Endothelial cell of umbilical vein (primary cell): ENCODE data around the gene DDRGK1. TPM values are rescaled to one million over a fixed set of nuclear protein-coding genes. Genes with fewer than 3 reads are reported as not detected.

Source experiments
- BruUV-seq: library from RNA; stranded (reverse); fragments of 400-500 nt; replicated peaks from 2 replicates; lab custom pipeline; 2021; lab: Mats Ljungman, UMichigan
- CTCF ChIA-PET: fragments of 300-600, 350-600 bp; sonication (Branson Sonifier 250); formaldehyde crosslinking; loops from one replicate; lab custom pipeline; 2021; ENCODE audit warnings: antibody characterized with exemption, inconsistent platforms; lab: Charles Lee
- POLR2A ChIA-PET: fragments of 300-600, 350-600 bp; sonication (Branson Sonifier 250); formaldehyde crosslinking; loops from one replicate; lab custom pipeline; 2021; ENCODE audit warnings: antibody characterized with exemption, inconsistent platforms; lab: Charles Lee
- DNase-seq: peaks from one replicate; pipeline ENCODE4 v3.0.0-alpha.2; 2011; ENCODE audit warnings: low read depth, low spot score
- FAIRE-seq: peaks from 2 replicates; lab custom pipeline; 2011; peaks lifted over from hg19 to GRCh38; lab: Jason Lieb, UNC
- H2AFZ ChIP-seq: 2 replicates; pipeline ENCODE4 v1.6.0; 2012; ENCODE audit warnings: low read depth, low read length, control low read depth, inconsistent platforms
- H3K27ac ChIP-seq: 2 replicates; pipeline ENCODE4 v1.5.1; 2011; ENCODE audit warnings: low read depth, mild to moderate bottlenecking, control low read depth, low read length, moderate library complexity; ENCODE audit not compliant: insufficient read depth
- H3K27me3 ChIP-seq, 2 experiments: 2 replicates each; pipeline versions ENCODE4 v1.6.0 to v1.6.1; 2011; ENCODE audit warnings: low read length in 2 of 2, mixed read lengths in 1 of 2; ENCODE audit not compliant: control insufficient read depth in 2 of 2, insufficient read depth in 2 of 2
- H3K36me3 ChIP-seq, 2 experiments: 2 replicates in 1 of 2; 3 replicates in 1 of 2; pipeline ENCODE4 v1.5.1; 2011; ENCODE audit warnings: low read length in 2 of 2, mild to moderate bottlenecking in 1 of 2, moderate library complexity in 1 of 2; ENCODE audit not compliant: control insufficient read depth in 2 of 2, insufficient read depth in 2 of 2; ENCODE audit errors: extremely low read depth in 1 of 2
- H3K4me1 ChIP-seq: 3 replicates; pipeline ENCODE4 v1.5.1; 2011; ENCODE audit warnings: mild to moderate bottlenecking, low read length; ENCODE audit not compliant: control insufficient read depth, insufficient read depth; ENCODE audit errors: extremely low read depth
- H3K4me2 ChIP-seq: 2 replicates; pipeline ENCODE4 v1.6.1; 2011; ENCODE audit warnings: low read length, control low read depth, mixed read lengths; ENCODE audit not compliant: insufficient read depth
- H3K4me3 ChIP-seq, 3 experiments: fragments of 200-600 bp in 1 of 3; sonication (generic), shearing (Covaris generic) in 1 of 3; replicated peaks in 1 of 3; 2 replicates each; pipeline ENCODE4 v1.5.1; 2011 to 2016; ENCODE audit warnings: control low read depth in 3 of 3, low read length in 3 of 3, mild to moderate bottlenecking in 2 of 3, inconsistent platforms in 1 of 3, low read depth in 1 of 3, moderate library complexity in 1 of 3; ENCODE audit not compliant: insufficient read depth in 1 of 3
- H3K79me2 ChIP-seq: 2 replicates; pipeline ENCODE4 v1.6.0; 2012; ENCODE audit warnings: low read length, inconsistent platforms; ENCODE audit not compliant: control insufficient read depth, insufficient read depth
- H3K9ac ChIP-seq: replicated peaks from 2 replicates; pipeline ENCODE3; 2011; ENCODE audit warnings: low read length, control low read depth; ENCODE audit not compliant: insufficient read depth; ENCODE audit errors: extremely low read depth
- H3K9me1 ChIP-seq: replicated peaks from 3 replicates; pipeline ENCODE4 v1.6.0; 2011; ENCODE audit warnings: mild to moderate bottlenecking, low read length; ENCODE audit not compliant: control insufficient read depth, insufficient read depth; ENCODE audit errors: extremely low read depth
- H3K9me3 ChIP-seq: replicated peaks from 2 replicates; pipeline ENCODE4 v1.5.1; 2012; ENCODE audit warnings: low read length, inconsistent platforms; ENCODE audit not compliant: control insufficient read depth, insufficient read depth
- H4K20me1 ChIP-seq: replicated peaks from 2 replicates; pipeline ENCODE3; 2011; ENCODE audit warnings: mild to moderate bottlenecking, low read length; ENCODE audit not compliant: control insufficient read depth, insufficient read depth; ENCODE audit errors: extremely low read depth
- CTCF ChIP-seq, 2 donors: IDR thresholded peaks; 1 replicate in 1 of 2; 2 replicates in 1 of 2; pipeline ENCODE4 v1.5.1; 2011; ENCODE audit warnings: low read length in 2 of 2, mild to moderate bottlenecking in 2 of 2, moderate library complexity in 2 of 2, control low read depth in 1 of 2, inconsistent platforms in 1 of 2, low read depth in 1 of 2; ENCODE audit not compliant: insufficient read depth in 1 of 2; ENCODE audit errors: extremely low read depth in 1 of 2
- EZH2 ChIP-seq: IDR thresholded peaks from 2 replicates; pipeline ENCODE4 v1.6.1; 2012; ENCODE audit warnings: borderline replicate concordance, low read depth, mild to moderate bottlenecking, moderate library complexity, low read length, inconsistent platforms; ENCODE audit not compliant: severe bottlenecking
- FOS ChIP-seq: IDR thresholded peaks from 2 replicates; pipeline ENCODE4 v1.6.1; 2011; ENCODE audit warnings: mild to moderate bottlenecking, low read length, moderate library complexity, borderline replicate concordance; ENCODE audit not compliant: insufficient read depth
- GATA2 ChIP-seq: IDR thresholded peaks from 2 replicates; pipeline ENCODE4 v1.7.0; 2011; ENCODE audit warnings: low read depth, mild to moderate bottlenecking, moderate library complexity, mixed read lengths, low read length; ENCODE audit not compliant: insufficient read length, insufficient read depth
- JUN ChIP-seq: IDR thresholded peaks from 2 replicates; pipeline ENCODE4 v1.6.1; 2011; ENCODE audit warnings: borderline replicate concordance, low read depth; ENCODE audit not compliant: insufficient read length, insufficient read depth
- MAX ChIP-seq: IDR thresholded peaks from 2 replicates; pipeline ENCODE4 v1.6.1; 2011; ENCODE audit not compliant: insufficient read depth, insufficient read length
- MYC ChIP-seq: IDR thresholded peaks from one replicate; pipeline ENCODE4 v1.6.1; 2011; ENCODE audit warnings: mild to moderate bottlenecking, low read depth, low read length
- POLR2A ChIP-seq: IDR thresholded peaks from 2 replicates; pipeline ENCODE4 v1.6.1; 2012; ENCODE audit warnings: low read depth, mild to moderate bottlenecking, control low read depth, low read length
- POLR2AphosphoS5 ChIP-seq: IDR thresholded peaks from 2 replicates; pipeline ENCODE4 v1.6.1; 2012; ENCODE audit warnings: low read depth, mild to moderate bottlenecking, control low read depth, low read length, moderate library complexity; ENCODE audit not compliant: insufficient read depth
- dilution Hi-C: fragments of 300-500 bp; cut with MboI; formaldehyde crosslinking; loops from one replicate; pipeline ENCODE4 v1.15.0; 2019; ENCODE audit warnings: low sequenced_read_pairs; ENCODE audit not compliant: extremely low pct_ligation_motif_present
- intact Hi-C: fragments of 100-400 bp; cut with micrococcal nuclease; formaldehyde crosslinking; loops from one replicate; pipeline ENCODE4 v1.10.0; 2022
- polyA plus RNA-seq, 4 experiments: library from polyadenylated mRNA; depleted of rRNA in 3 of 4; stranded (reverse) in 3 of 4; unstranded in 1 of 4; fragments of >200 nt; gene quantifications; 2 replicates each; pipeline versions ENCODE4 v1.2.1 to v1.2.3, GENCODE V29; 2011 to 2012; ENCODE audit warnings: missing spikeins in 1 of 4
- total RNA-seq: library from RNA; stranded (reverse); gene quantifications from 2 replicates; pipeline ENCODE4 v1.2.3, GENCODE V29; 2021

DDRGK1 gene
- total and polyA plus RNA-seq, 2 donors (not counting 3 experiments of a cell fraction or from before 2014, with no cell fraction given) = 48.5 to 54.0 TPM

DNA sequence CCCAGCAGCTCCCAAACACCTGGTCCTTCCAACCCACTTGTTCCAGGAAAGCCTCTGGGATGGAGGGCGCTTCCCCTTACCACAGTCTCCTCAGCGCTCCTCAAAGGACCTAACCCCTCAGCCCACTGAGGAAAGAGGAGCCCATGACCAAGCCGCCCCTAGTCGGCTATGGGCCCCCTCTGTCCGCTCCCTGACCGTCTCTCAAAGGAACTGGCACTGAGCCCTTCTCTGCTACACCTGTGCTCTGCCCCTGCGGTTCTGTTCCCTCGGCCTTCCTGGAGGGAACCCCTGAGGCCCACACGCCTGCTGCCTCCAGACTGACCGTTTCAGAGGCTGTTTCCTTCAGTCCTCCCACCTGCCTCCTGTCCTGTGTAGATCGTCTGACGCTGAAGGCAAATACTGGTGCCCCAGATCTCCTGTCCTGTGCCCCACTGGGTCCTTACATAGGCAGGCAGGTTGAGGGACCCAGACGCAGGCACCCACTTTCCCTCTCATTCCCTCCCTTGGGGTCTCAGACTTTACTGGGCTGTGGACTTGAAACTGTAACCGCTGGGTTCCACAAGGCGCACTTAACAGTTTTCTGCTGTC, 36.4 kb upstream of the DDRGK1 start:
- no peak for FAIRE-seq
- TF ChIP-seq GATA2 = no peak
- no peak for TF ChIP-seq MAX
- TF ChIP-seq JUN = no peak
- no peak overlapping the region for H3K9ac ChIP-seq
- ChIA-PET POLR2A (no interaction called here), CTCF (interaction anchor here (1.8 to 2.9 kb wide), 2 partner anchors 9 to 36 kb away, joined by 8 to 26 read pairs; no protein-coding TSS in a partner anchor)
- no TSS peak for BruUV-seq
- no peak for DNase-seq
- H3K79me2 ChIP-seq = no peaks in the 10 kb centered on the region
- H3K4me3 ChIP-seq = no peak overlapping the region
- H3K4me1 ChIP-seq = peaks cover 14% of the 10 kb centered on the region
- intact Hi-C loops = loop anchor here (1.0 kb wide), 1 partner anchor 23 kb away; no protein-coding TSS in a partner anchor
- no peak overlapping the region for H2AFZ ChIP-seq
- H3K27me3 ChIP-seq = peaks cover 0 to 12% of the 10 kb centered on the region in 2 experiments
- no peaks in the 10 kb centered on the region for H4K20me1 ChIP-seq
- no peaks in the 10 kb centered on the region for H3K9me3 ChIP-seq
- no peak overlapping the region for H3K4me2 ChIP-seq
- no peaks in the 10 kb centered on the region for H3K9me1 ChIP-seq
- H3K36me3 ChIP-seq = no peaks in the 10 kb centered on the region
- dilution Hi-C loops = no loop called here
- no peak overlapping the region for H3K27ac ChIP-seq

DNA sequence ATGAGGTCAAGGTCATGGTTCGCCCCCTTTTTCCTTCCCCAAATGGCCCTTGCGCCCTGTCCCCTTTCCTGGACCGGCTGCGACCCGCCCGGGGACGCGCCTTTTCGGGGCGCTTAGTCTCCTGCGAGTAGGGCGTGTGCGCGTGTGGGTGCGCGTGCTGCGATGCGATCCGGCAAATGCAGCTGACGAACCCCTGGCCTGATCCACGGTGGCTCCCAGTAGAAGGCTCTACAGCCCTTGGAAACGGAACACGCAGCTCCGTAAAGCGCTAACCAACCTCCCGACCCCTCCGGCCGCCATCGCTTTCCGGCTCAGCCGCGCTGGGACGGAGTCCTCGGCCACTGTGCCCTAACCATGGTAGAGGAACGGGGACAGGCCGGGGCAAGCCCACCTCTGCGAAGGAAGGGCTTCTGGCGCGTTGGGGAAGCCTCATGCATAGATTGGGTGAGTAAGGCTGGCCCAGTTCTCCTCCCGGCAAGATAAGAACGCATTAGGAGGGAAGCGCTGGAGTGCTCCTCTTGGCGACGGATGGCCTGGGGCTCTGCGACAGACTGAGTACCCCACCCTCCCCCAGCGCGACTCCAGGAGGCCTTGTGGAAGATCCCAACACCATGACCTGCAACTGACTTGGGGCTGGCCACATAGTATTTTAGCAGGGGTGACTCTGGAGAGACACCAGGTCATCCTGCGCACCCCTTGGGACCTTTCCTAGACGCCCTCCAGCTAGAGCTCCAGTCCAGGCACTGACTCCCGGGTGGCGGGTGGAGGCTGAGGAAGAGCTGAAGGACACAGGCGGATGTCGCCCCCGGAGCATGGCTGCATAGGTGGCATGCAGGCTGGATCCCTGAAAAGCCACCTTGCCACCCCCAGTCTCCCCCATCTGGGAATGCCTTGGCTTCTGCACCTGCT, 35.6 kb upstream of the DDRGK1 start:
- Histone ChIP-seq H4K20me1 (no peaks in the 10 kb centered on the region), H3K79me2 (no peaks in the 10 kb centered on the region), H2AFZ (peak overlapping the region; percentile 97), H3K9ac (no peak overlapping the region), H3K36me3 (no peaks in the 10 kb centered on the region), H3K27ac (no peak overlapping the region), H3K4me3 (peak overlapping the region; percentile 71 to 72 (median 71)), H3K9me3 (no peaks in the 10 kb centered on the region), H3K4me2 (peak overlapping the region; percentile 60), H3K9me1 (no peaks in the 10 kb centered on the region), H3K4me1 (peaks cover 14% of the 10 kb centered on the region), H3K27me3 (peaks cover 0 to 12% of the 10 kb centered on the region in 2 experiments)
- TF ChIP-seq MAX = no peak
- TF ChIP-seq FOS = no peak
- TF ChIP-seq MYC = no peak
- TF ChIP-seq CTCF (IDR thresholded peaks at IDR 0.05; ENCODE audit: extremely low read depth in 1 of 2, insufficient read depth in 1 of 2, low read depth in 1 of 2, low read length in 2 of 2) = no peak
- TF ChIP-seq EZH2 = no peak
- TF ChIP-seq JUN = no peak
- no peak for TF ChIP-seq GATA2
- TF ChIP-seq POLR2A = no peak
- no peak for TF ChIP-seq POLR2AphosphoS5
- peak; percentile 36 for DNase-seq
- BruUV-seq = TSS peak; percentile 68
- dilution Hi-C loops = no loop called here
- POLR2A ChIA-PET = no interaction called here
- intact Hi-C loops = loop anchor here (1.0 kb wide), 1 partner anchor 22 kb away; no protein-coding TSS in a partner anchor
- FAIRE-seq = no peak
- CTCF ChIA-PET = interaction anchor here (1.4 to 2.9 kb wide), 3 partner anchors 10 to 37 kb away, joined by 3 to 26 read pairs (median 8); no protein-coding TSS in a partner anchor
